ENCODE results near the gene TMEM179. TPM values are rescaled to one million over a fixed set of nuclear protein-coding genes. Genes with fewer than 3 reads are reported as not detected.

TMEM179 gene
- total RNA-seq, 1 donor = not detected

- Histone ChIP-seq H3K4me3 (ENCODE audit: low read length) (no peak overlapping the region), H3K27me3 (ENCODE audit: insufficient read depth, low read length) (no peaks in the 10 kb centered on the region), H3K9me3 (ENCODE audit: low read depth, low read length) (no peaks in the 10 kb centered on the region), H3K4me1 (ENCODE audit: insufficient read depth, low read length) (no peaks in the 10 kb centered on the region)
Measured at GRCh38 chr14:104547310-104547997, 57.1 kb downstream of the TMEM179 start.

- H3K4me3 ChIP-seq (ENCODE audit: low read length) = no peak overlapping the region
- no peaks in the 10 kb centered on the region for H3K4me1 ChIP-seq (ENCODE audit: insufficient read depth, low read length)
- no peaks in the 10 kb centered on the region for H3K9me3 ChIP-seq (ENCODE audit: low read depth, low read length)
- no peaks in the 10 kb centered on the region for H3K27me3 ChIP-seq (ENCODE audit: insufficient read depth, low read length)
Measured at GRCh38 chr14:104546591-104547309, 57.8 kb downstream of the TMEM179 start.

GRCh38 chr14:104545942-104546501 lies 58.5 kb downstream of the TMEM179 start:
- Histone ChIP-seq H3K27me3 (ENCODE audit: insufficient read depth, low read length) (no peaks in the 10 kb centered on the region), H3K9me3 (ENCODE audit: low read depth, low read length) (no peaks in the 10 kb centered on the region), H3K4me1 (ENCODE audit: insufficient read depth, low read length) (no peaks in the 10 kb centered on the region), H3K4me3 (ENCODE audit: low read length) (no peak overlapping the region)

GRCh38 chr14:104545151-104545941 lies 59.2 kb downstream of the TMEM179 start:
- no peaks in the 10 kb centered on the region for H3K27me3 ChIP-seq (ENCODE audit: insufficient read depth, low read length)

GRCh38 chr14:104544362-104544961 lies 60.1 kb downstream of the TMEM179 start:
- Histone ChIP-seq H3K27me3 (ENCODE audit: insufficient read depth, low read length) (no peaks in the 10 kb centered on the region), H3K4me3 (ENCODE audit: low read length) (no peak overlapping the region), H3K9me3 (ENCODE audit: low read depth, low read length) (no peaks in the 10 kb centered on the region), H3K4me1 (ENCODE audit: insufficient read depth, low read length) (no peaks in the 10 kb centered on the region)

More at GRCh38 chr14:104545151-104545941, 59.2 kb downstream of the TMEM179 start:
- H3K4me1 ChIP-seq (ENCODE audit: insufficient read depth, low read length) = no peaks in the 10 kb centered on the region
- no peaks in the 10 kb centered on the region for H3K9me3 ChIP-seq (ENCODE audit: low read depth, low read length)
- H3K4me3 ChIP-seq (ENCODE audit: low read length) = no peak overlapping the region

GRCh38 chr14:104542871-104543830 lies 61.4 kb downstream of the TMEM179 start:
- no peaks in the 10 kb centered on the region for H3K4me1 ChIP-seq (ENCODE audit: insufficient read depth, low read length)
- no peaks in the 10 kb centered on the region for H3K27me3 ChIP-seq (ENCODE audit: insufficient read depth, low read length)
- no peak overlapping the region for H3K4me3 ChIP-seq (ENCODE audit: low read length)
- H3K9me3 ChIP-seq (ENCODE audit: low read depth, low read length) = no peaks in the 10 kb centered on the region

- Histone ChIP-seq H3K4me3 (ENCODE audit: low read length) (no peak overlapping the region), H3K27me3 (ENCODE audit: insufficient read depth, low read length) (no peaks in the 10 kb centered on the region), H3K9me3 (ENCODE audit: low read depth, low read length) (no peaks in the 10 kb centered on the region), H3K4me1 (ENCODE audit: insufficient read depth, low read length) (no peaks in the 10 kb centered on the region)
Measured at GRCh38 chr14:104541905-104542465, 62.6 kb downstream of the TMEM179 start.

Other genes with a start within 250 kb of the TMEM179 start
- gene C14orf180, start 25.0 kb downstream of the TMEM179 start, total RNA-seq = not detected
- 21.6 TPM for gene INF2, start 84.8 kb upstream of the TMEM179 start, total RNA-seq
- gene ADSS1, start 119.5 kb upstream of the TMEM179 start, total RNA-seq = 1.9 TPM
- 66.9 TPM for gene SIVA1, start 148.4 kb upstream of the TMEM179 start, total RNA-seq
- 86.8 TPM for gene AKT1, start 191.0 kb upstream of the TMEM179 start, total RNA-seq
- gene ZBTB42, start 196.3 kb upstream of the TMEM179 start, total RNA-seq = 2.9 TPM